ENCODE results near the gene SCARF2.
"Not testable (repeated sequence)": the region's sequence is repeated elsewhere in the genome, so short reads cannot be mapped to it uniquely, and the experiment has no call there.

The SCARF2 gene

DNA sequence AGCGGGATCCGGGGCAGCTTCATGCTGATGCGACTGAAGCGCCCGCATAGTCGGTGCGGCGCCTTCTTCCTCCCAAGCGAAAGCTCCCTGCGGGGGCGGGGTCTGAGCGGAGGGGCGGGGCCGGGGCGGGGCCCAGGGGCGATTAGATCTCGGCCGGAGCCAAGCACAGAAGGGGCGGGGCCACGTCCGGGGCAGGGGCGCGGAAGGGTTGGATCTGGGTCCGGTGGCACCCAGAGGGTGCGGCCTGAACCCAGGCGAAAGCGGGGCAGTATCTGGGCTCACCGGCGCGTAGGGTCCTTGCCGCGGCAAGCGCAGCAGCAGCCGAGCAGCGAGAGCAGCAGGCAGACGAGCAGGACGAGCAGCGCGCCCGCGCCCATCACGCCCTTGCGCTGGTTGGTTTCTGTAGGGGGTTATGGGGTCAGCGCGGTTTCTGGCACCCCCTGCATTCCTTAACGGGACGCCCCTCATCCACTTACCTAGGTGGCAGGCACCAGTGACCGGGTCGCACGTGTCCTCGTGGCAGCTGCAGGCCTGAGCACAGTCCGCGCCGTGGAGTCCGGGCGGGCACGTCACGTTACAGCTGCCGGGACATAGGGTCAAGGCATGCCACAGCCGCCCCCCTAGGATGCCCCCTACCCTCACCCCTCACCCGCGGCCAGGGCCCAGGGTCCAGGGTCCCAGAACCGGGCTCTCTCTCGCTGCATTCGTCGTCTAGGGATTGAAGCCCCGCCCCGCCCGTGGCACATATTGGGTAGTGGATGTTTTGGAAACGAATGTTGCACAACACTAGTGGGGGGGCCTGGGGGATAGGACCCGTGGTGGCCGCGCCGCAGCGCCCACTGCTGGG, 8.1 kb downstream of the SCARF2 start:
- DNase-seq (ENCODE audit: extremely low read depth in 1 of 2, low read depth in 1 of 2): peak; percentile 54 to 71

- DNase-seq (ENCODE audit: extremely low read depth in 1 of 2, low read depth in 1 of 2): no peak
Measured at GRCh38 chr22:20428496-20429253, 8.9 kb downstream of the SCARF2 start.

GRCh38 chr22:20427945-20428417, 9.6 kb downstream of the SCARF2 start:
- no peak for DNase-seq (ENCODE audit: extremely low read depth in 1 of 2, low read depth in 1 of 2)

- no peak for DNase-seq (ENCODE audit: extremely low read depth in 1 of 2, low read depth in 1 of 2)
Measured at GRCh38 chr22:20427104-20427944, 10.3 kb downstream of the SCARF2 start.

DNA sequence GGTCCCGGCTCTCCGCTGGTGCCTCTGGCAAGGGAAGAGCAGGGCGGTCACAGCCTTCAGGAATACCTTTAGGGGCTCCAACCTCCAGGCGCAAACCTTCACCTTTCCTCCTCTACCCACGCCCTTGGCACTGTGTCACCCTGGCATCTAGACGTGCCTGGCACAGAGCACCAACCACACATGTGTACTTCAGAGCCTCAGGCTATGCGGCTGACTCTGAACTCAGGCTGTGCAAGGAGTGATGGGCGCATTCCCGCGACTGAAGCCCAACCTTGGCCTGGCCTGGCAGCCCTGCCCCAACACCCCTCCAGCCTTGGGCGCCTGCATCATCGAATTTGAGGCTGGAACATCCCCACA, 11.4 kb downstream of the SCARF2 start:
- DNase-seq (ENCODE audit: extremely low read depth in 1 of 2, low read depth in 1 of 2): no peak

GRCh38 chr22:20425566-20426258, 11.9 kb downstream of the SCARF2 start:
- no peak for DNase-seq (ENCODE audit: extremely low read depth in 1 of 2, low read depth in 1 of 2)

DNA sequence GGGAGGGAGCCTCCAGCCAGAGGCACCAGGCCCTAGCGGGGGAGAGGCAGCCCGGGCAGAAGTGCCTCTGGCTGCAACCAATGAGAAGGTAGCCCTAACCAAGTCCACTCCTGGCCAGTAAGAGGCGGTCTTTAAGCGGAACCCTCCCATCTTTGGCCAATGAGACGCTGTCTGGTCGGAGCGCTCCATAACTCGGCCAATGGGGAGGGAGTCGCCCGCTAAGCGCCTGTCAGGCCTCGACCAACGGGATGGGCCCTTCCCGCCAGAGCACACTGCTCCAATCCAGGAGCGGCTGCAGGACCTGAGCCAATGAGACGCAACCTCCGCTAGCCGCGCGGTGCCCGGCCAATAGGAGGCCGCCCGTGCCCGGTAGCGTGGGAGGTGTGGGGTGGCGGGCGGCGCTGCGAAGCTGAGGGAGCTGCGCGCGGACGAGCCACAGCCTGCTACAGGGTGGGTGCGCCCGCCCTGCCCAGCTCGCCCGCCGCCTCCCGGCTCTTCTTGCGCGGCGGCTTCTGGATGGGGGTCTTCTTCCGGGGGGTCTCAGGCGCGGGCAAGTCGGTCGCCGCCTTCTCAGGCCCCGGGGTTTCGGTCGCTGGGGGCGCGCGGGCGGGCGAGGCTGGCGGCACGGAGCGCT, 12.6 kb downstream of the SCARF2 start:
- no peak for DNase-seq (ENCODE audit: extremely low read depth in 1 of 2, low read depth in 1 of 2)

DNA sequence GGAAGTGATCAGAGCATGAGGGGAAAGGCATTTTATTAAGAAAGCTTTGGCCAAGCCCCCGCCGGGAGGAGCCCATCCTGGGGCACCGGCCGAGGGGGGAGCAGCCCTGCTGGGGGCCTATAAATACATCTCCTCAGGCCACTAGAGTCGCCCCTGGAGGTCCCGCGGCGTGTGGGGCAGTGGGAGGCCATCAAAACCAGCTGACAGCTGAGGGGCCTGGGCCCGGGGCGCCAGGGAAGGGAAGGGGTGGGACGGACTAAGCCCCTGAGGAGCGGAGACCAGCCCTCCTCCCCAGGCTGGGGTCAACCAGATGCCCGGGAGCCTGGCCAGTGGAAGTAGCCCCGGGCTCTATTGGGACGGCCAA, 13.1 kb downstream of the SCARF2 start:
- no peak for DNase-seq (ENCODE audit: extremely low read depth in 1 of 2, low read depth in 1 of 2)

GRCh38 chr22:20423906-20424551, 13.6 kb downstream of the SCARF2 start:
- no peak for DNase-seq (ENCODE audit: extremely low read depth in 1 of 2, low read depth in 1 of 2)

- no peak for DNase-seq (ENCODE audit: extremely low read depth in 1 of 2, low read depth in 1 of 2)
Measured at GRCh38 chr22:20423008-20423905, 14.4 kb downstream of the SCARF2 start.

- no peak for DNase-seq (ENCODE audit: extremely low read depth in 1 of 2, low read depth in 1 of 2)
Measured at GRCh38 chr22:20422271-20423007, 15.2 kb downstream of the SCARF2 start.

- no peak for DNase-seq (ENCODE audit: extremely low read depth in 1 of 2, low read depth in 1 of 2)
Measured at GRCh38 chr22:20421507-20421874, 16.1 kb downstream of the SCARF2 start.

- no peak for DNase-seq (ENCODE audit: extremely low read depth in 1 of 2, low read depth in 1 of 2)
Measured at GRCh38 chr22:20420157-20420842, 17.3 kb downstream of the SCARF2 start.

- DNase-seq (ENCODE audit: extremely low read depth in 1 of 2, low read depth in 1 of 2): no peak
Measured at GRCh38 chr22:20419664-20419951, 18.0 kb downstream of the SCARF2 start.

GRCh38 chr22:20418211-20418788, 19.3 kb downstream of the SCARF2 start:
- DNase-seq (ENCODE audit: extremely low read depth in 1 of 2, low read depth in 1 of 2): peak; percentile 53 to 59

GRCh38 chr22:20415699-20416098, 21.9 kb downstream of the SCARF2 start:
- DNase-seq (ENCODE audit: extremely low read depth in 1 of 2, low read depth in 1 of 2): not testable (repeated sequence)

DNA sequence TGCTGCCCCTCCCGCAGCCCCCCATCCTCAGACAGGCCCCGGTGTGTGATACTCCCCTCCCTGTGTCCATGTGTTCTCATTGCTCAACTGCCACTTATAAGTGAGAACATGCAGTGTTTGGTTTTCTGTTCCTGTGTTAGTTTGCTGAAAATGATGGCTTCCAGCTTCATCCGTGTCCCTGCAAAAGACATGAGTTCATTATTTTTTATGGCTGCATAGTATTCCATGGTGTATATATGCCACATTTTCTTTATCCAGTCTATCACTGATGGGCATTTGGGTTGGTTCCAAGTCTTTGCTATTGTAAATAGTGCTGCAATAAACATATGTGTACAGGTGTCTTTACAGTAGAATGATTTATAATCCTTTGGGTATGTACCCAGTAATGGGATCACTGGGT, 22.4 kb downstream of the SCARF2 start:
- DNase-seq (ENCODE audit: extremely low read depth in 1 of 2, low read depth in 1 of 2): not testable (repeated sequence)

Measured in activated CD8-positive, alpha-beta memory T cell treated with anti-CD3 and anti-CD28 coated beads for 1 hour (primary cell).